AG20443 (cell line): ENCODE data around the gene MUC13.
"Not testable (repeated sequence)": the region's sequence is repeated elsewhere in the genome, so short reads cannot be mapped to it uniquely, and the experiment has no call there.

Source experiments
- DNase-seq: peaks from one replicate; pipeline ENCODE4 v3.0.0; 2012; ENCODE audit warnings: low spot score, mixed read lengths

MUC13 gene

GRCh38 chr3:124934577-124934976 is at the start of gene MUC13:
MUC13 (minus strand) TSS chr3:124934751; CDS start chr3:124934712, 39 bp downstream.
- DNase-seq: no peak

- DNase-seq: no peak
Observed at GRCh38 chr3:124982855-124983254, 48.3 kb upstream of the MUC13 start.

- no peak for DNase-seq
Observed at GRCh38 chr3:124981472-124981871, 46.9 kb upstream of the MUC13 start.

- no peak for DNase-seq
Observed at GRCh38 chr3:124978627-124979026, 44.1 kb upstream of the MUC13 start.

- DNase-seq: no peak
Observed at GRCh38 chr3:124976383-124976782, 41.8 kb upstream of the MUC13 start.

GRCh38 chr3:124974691-124975090 is 40.1 kb upstream of the MUC13 start:
- no peak for DNase-seq

- DNase-seq: no peak
Observed at GRCh38 chr3:124973290-124973689, 38.7 kb upstream of the MUC13 start.

GRCh38 chr3:124972457-124972856 is 37.9 kb upstream of the MUC13 start:
- DNase-seq: no peak

GRCh38 chr3:124969963-124970722 is 35.6 kb upstream of the MUC13 start:
- no peak for DNase-seq

- DNase-seq: no peak
Observed at GRCh38 chr3:124969190-124969589, 34.6 kb upstream of the MUC13 start.

- DNase-seq: no peak
Observed at GRCh38 chr3:124967964-124968363, 33.4 kb upstream of the MUC13 start.

- DNase-seq: no peak
Observed at GRCh38 chr3:124966521-124967445, 32.2 kb upstream of the MUC13 start.

GRCh38 chr3:124965413-124965812 is 30.9 kb upstream of the MUC13 start:
- no peak for DNase-seq

GRCh38 chr3:124964387-124964786 is 29.8 kb upstream of the MUC13 start:
- DNase-seq: no peak

GRCh38 chr3:124963755-124964154 is 29.2 kb upstream of the MUC13 start:
- DNase-seq: no peak

GRCh38 chr3:124962403-124962940 is 27.9 kb upstream of the MUC13 start:
- DNase-seq: no peak

- DNase-seq: no peak
Observed at GRCh38 chr3:124960698-124961097, 26.1 kb upstream of the MUC13 start.

- no peak for DNase-seq
Observed at GRCh38 chr3:124960105-124960504, 25.6 kb upstream of the MUC13 start.

- not testable (repeated sequence) for DNase-seq
Observed at GRCh38 chr3:124957951-124958350, 23.4 kb upstream of the MUC13 start.

- DNase-seq: no peak
Observed at GRCh38 chr3:124952282-124952855, 17.8 kb upstream of the MUC13 start.

GRCh38 chr3:124951511-124952281 is 17.1 kb upstream of the MUC13 start:
- DNase-seq: peak; percentile 58

- no peak for DNase-seq
Observed at GRCh38 chr3:124950026-124950425, 15.5 kb upstream of the MUC13 start.
